ENCODE data around the gene AHCYL1. TPM values are rescaled to one million over a fixed set of nuclear protein-coding genes. Genes with fewer than 3 reads are reported as not detected.

Gene AHCYL1
- total RNA-seq, 1 donor from 2014 or later: 54.7 TPM

GRCh38 chr1:110040548-110040947, 56.0 kb downstream of the AHCYL1 start:
- ATAC-seq: peak; percentile 96

DNA sequence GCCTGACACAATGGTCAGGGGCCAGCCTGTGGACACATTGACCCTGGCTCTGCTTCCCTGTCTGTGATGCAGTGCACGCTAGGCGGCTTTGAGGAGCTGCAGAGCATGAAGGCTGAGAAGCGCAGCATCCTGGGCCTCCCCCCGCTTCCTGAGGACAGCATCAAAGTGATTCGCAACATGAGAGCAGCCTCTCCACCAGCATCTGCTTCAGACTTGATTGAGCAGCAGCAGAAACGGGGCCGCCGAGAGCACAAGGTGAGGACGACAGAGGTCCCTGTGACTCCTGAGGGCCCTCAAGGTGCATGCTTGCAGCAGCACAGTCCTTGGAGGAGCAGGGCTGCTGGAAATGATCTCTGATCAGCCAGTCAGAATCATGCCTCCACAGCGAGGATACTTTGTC, 58.5 kb downstream of the AHCYL1 start:
- no peak for ATAC-seq

DNA sequence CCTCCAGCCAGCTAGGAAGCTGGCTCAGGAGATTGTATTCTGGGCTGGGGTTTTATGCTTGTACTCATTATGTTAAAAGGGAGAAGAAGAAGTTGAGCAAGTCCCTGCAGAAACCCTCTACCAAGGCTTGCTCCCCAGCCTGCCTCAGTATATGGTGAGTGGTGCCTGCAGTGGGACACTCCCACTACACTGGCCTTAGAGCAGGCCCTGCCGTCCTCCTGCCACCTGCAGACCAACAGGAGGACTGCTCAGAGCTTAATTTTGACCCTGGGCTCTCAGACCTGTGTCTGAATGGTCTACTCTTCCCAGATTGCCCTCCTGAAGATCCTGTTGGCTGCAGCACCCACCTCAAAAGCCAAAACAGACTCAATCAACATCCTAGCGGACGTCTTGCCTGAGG, 62.9 kb downstream of the AHCYL1 start:
- ATAC-seq: no peak

- ATAC-seq: no peak
Measured at GRCh38 chr1:110048240-110048639, 63.7 kb downstream of the AHCYL1 start.

GRCh38 chr1:110048923-110049601, 64.5 kb downstream of the AHCYL1 start:
- ATAC-seq: no peak

GRCh38 chr1:110049801-110050601, 65.4 kb downstream of the AHCYL1 start:
- ATAC-seq: no peak

DNA sequence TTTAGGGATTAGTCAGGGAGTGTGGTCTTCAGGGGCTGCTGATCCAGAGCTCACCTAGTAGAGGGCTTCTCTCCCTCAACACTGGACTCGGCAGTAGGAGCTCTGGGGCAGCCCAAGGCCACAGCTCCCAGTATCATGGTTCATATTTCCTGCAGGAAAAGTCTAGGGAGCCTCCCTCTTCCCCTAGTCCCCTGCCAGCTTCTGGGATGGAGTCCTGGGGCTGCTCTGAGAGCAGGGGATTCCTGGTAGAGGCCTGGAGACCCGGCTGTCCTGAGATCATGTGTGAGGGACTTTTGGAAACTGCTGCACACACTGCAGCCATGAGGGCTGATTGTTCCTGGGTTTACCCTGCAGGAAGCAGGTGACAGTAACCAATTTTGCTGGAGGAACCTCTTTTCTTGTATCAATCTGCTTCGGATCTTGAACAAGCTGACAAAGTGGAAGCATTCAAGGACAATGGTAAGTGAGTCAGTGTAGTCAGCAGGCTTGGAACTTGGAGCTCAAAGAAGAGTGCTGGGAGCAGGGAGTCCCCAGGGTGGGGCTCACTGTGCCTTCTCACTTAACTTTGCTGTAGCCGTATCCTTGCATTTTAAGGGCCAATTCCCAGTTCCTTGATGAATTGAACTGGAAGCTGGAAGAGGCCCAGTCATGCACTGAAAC, 66.2 kb downstream of the AHCYL1 start:
- ATAC-seq: no peak

- ATAC-seq: no peak
Measured at GRCh38 chr1:110051262-110051648, 66.7 kb downstream of the AHCYL1 start.

DNA sequence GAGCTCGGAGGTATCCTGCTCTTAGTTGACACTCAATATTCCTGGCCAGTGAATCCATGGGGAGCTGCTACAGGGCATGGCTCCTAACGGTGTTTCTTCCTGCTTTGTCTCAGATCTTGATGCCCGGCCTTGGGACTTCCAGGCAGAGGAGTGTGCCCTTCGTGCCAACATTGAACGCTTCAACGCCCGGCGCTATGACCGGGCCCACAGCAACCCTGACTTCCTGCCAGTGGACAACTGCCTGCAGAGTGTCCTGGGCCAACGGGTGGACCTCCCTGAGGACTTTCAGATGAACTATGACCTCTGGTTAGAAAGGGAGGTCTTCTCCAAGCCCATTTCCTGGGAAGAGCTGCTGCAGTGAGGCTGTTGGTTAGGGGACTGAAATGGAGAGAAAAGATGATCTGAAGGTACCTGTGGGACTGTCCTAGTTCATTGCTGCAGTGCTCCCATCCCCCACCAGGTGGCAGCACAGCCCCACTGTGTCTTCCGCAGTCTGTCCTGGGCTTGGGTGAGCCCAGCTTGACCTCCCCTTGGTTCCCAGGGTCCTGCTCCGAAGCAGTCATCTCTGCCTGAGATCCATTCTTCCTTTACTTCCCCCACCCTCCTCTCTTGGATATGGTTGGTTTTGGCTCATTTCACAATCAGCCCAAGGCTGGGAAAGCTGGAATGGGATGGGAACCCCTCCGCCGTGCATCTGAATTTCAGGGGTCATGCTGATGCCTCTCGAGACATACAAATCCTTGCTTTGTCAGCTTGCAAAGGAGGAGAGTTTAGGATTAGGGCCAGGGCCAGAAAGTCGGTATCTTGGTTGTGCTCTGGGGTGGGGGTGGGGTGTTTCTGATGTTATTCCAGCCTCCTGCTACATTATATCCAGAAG, 69.2 kb downstream of the AHCYL1 start:
- peak; percentile 55 for ATAC-seq

GRCh38 chr1:110055493-110056284, 71.1 kb downstream of the AHCYL1 start:
- no peak for ATAC-seq

GRCh38 chr1:110056285-110056683, 71.7 kb downstream of the AHCYL1 start:
- peak; percentile 23 for ATAC-seq

GRCh38 chr1:110056776-110057175, 72.2 kb downstream of the AHCYL1 start:
- ATAC-seq: peak; percentile 83

DNA sequence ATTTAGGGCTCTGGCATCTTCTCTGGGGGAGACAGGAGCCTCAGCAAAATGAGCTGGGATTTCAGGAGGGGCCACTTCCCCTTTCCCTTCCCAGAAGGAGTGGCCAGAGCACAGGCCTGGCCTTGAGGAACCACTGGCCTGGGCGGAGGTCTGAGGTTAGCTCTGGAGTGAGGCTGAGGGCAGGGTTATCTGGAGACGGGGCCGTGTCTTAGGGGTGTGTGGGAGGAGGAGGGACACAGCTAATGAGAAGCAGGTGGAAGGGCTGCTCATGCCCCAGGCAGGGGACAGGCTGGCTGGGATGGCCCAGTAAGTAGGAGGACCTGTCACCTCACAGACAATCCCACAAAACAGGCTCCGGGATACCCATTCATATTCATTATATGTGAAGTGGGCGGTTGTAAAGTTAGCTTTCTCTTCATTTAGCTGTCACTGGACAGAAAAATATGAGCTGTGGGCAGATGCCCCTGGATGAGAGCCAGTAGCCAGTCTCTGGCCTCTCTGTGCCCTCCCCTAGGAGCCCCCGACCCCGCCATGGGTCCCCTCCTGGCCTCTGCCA, 73.5 kb downstream of the AHCYL1 start:
- no peak for ATAC-seq

GRCh38 chr1:110058591-110058990, 74.0 kb downstream of the AHCYL1 start:
- no peak for ATAC-seq

GRCh38 chr1:110059133-110059863, 74.7 kb downstream of the AHCYL1 start:
- no peak for ATAC-seq

DNA sequence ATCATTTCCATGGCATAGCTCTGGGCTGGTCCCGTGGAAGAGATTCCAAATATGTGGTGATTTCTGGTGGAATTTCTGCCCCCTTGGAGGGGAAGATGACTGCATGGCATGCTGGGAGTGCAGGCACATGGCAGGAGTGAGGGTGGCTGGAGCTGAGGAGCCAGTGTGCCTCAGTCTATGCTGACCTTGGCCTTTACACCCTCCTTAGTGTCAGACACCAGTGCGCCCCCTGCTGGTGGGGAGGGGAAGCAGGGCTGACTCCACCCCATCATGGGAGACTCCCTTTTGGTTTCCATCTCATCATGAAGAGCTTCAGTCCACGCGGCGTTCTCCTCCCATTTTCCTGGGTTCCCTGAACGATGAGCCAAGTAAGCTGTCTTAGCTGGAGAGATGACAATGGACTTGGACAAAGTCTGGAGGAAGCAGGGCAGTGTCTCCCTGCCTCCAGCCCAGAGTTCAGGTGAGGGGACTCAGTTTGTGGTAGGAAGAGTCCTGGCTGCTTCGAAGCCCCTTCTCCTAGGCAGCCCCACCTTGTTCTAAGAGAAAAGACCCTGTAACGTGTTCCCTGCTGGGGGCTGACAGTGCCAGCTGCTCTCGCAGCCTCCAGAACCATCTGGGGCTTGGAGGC, 75.6 kb downstream of the AHCYL1 start:
- peak; percentile 40 for ATAC-seq

GRCh38 chr1:110060662-110061060, 76.1 kb downstream of the AHCYL1 start:
- ATAC-seq: no peak

DNA sequence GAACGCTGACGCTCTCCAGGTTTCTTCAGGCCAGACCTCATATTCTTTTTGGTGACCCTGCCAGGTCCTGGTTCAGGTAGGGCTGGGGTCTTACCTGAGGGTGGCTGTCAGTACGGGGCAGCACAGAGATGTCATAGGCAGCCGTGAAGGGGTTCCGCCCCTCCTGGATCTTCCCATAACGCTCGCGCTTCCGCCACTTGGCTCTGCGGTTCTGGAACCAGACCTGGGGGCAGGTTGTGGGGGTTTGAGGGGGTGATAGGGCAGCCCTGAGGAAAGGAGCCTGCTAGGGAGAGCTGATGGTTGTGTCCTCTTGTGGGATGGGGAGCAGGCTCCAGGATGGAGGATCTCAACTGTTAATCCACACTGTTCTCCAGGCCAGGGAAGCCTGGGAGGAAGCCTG, 76.8 kb downstream of the AHCYL1 start:
- ATAC-seq: no peak

GRCh38 chr1:110062612-110063011, 78.0 kb downstream of the AHCYL1 start:
- ATAC-seq: no peak

DNA sequence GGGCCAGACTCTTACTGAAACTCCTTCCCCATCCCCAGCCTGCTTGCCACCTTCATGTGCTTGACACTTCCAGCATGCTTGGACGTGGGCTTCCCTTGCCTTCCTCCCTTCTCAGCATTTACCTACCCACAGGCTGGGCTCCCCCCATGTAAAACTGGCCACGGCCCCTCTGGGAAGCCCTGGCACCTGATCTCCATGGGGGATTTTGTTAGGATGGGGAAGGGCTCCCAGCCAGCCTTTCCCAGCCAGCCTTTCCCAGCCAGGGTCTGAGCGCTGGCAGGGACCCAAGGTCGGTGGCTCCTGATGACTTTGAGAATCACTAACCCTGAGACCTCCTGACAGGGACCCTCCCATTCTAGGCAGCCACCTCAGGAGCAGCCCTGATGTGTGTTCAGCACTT, 79.2 kb downstream of the AHCYL1 start:
- no peak for ATAC-seq
